Activated CD8-positive, alpha-beta memory T cell treated with anti-CD3 and anti-CD28 coated beads for 24 hours (primary cell): ENCODE measurements around the gene MAPK9.

Experiments used
- DNase-seq: peaks from one replicate; pipeline ENCODE4 v3.0.0-alpha.2; 2020

The MAPK9 gene

DNA sequence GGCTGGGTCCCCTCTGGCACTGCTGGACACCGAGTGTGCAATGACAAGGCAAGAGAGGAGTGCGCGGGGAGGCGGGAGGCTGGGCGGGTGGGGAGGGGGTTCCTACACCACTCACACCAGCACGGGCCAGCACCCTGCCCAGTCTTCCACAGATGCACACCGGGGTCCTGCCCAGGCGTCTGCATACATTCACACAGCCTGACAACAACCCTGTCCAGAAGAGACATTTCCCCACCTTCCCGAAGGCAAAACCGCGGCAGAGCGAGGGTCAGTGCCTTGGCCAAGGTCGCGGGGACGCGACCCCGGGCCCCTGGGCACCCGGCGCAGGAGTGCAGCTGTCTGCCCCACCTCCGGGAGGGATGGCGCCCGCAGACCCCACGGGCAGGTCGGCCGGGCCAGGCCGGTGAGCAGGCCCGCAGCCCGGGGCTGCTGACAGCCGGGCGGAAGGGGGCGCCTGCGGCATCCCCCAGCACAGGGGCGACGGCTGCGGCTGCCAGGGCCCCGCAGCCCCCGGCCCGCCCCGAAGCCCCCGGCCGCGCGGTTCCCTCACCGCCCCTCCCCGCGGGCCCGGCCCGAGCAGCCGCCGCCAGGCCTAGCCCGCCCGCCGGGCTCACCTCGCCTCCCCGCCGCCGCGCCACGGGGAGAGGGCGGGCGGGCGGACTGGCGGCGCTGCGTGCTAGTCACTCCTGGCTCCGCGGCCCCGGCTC is 496 bp downstream of the MAPK9 start:
- peak; percentile 73 for DNase-seq

- no peak for DNase-seq
These were observed 1.2 kb downstream of the MAPK9 start for GRCh38 chr5:180290568-180291233.

DNA sequence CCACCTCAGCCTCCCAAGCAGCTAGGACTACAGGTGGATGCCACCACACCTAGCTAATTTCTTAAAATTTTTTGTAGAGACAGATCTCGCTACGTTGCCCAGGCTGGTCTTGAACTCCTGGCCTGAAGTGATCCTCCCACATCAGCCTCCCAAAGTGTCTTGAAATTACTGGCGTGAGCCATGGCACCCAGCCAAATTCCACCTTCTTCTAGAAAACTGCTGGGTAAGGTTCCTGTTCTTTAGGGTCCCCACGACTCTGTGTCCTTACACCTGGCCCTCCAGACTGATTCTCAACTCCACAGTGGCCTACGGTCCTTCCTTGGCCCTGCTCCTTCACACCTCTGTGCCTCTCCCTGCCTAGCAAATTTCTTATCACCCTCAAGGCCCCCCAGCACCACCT is 1.9 kb downstream of the MAPK9 start:
- no peak for DNase-seq

DNA sequence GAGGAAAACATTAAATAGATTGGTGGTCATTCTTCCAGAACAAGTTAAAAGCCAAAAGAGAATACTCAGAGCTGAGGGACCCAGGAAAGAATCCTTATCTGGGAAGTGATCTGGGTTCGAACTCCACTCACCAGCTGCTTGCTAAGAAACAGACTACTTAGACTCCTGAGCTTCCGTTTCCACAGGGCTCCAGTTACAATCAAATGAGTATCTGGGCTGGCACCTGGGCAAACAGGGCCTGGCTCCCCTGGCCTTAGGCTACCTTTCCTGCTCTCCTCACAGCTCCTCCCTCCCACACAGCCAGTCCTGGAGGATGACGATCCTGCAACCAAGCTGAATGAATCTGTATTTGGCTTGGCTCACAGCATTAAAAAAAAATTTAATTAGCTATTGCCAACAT is 2.5 kb downstream of the MAPK9 start:
- no peak for DNase-seq

GRCh38 chr5:180287868-180288267 is 4.0 kb downstream of the MAPK9 start:
- no peak for DNase-seq

DNA sequence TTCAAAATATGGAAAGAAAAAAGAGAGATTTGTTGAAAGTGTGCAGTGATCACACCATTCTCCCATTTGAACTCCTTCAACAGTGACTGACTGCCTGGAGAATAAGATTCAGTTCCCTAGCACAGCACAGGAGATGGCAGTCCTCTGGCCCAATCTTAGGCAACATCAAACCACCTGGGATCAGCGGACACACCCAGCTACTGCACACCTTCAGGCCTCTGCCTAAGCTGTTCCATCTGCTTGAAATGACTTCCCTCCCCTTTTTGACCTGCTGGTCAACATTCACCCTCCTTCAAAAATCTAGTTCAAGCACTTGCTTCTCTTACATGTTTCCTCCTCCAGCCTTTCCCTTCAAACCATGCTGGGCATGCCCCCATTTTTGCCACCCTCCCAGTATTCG is 4.5 kb downstream of the MAPK9 start:
- DNase-seq = no peak

DNA sequence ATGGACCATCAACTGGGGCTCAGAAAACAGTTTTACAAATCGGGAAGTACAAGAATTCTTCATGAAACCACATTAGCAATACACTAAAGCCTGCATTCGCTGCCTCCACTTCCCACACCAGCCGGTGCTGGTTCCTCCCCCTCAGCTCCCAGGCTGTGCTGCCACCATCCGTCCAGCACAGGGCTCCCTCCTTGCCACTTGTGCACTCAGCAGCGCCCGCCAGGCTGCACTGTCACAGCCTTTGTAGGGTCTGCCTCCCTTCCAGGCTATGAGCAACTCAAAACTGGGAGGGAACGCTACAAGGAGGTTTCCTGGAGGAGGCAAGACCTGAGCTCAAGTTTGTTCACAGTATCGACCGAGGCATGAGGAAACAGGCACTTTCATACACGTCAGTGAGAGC is 7.7 kb downstream of the MAPK9 start:
- no peak for DNase-seq

DNA sequence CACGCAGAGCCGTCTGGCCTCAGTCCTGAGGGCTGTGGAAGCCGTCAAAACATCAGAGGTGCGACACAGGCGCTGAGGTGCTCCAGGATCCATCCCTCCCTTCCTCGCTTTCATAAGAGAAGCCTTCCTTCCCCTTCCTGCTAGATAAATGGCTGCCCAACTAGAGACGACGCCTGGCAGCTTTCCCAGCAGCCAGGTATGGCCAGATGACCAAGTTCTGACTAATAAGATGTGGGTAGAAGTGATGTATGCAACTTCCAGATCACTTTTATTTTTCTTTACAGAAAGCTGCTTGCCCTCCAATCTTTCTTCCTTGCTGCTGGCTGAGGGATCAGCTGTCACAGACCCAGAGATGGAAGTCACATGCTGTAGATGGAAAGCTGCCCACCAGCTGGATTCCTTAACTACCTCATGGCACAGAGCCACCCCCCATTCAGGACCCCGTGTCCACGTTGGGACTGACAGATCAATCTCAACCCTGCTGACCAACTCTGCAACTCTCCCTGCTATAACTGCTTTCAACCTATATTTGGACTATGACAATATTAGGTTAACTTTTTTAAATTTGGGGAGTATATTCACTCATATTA is 8.8 kb downstream of the MAPK9 start:
- DNase-seq = no peak

DNA sequence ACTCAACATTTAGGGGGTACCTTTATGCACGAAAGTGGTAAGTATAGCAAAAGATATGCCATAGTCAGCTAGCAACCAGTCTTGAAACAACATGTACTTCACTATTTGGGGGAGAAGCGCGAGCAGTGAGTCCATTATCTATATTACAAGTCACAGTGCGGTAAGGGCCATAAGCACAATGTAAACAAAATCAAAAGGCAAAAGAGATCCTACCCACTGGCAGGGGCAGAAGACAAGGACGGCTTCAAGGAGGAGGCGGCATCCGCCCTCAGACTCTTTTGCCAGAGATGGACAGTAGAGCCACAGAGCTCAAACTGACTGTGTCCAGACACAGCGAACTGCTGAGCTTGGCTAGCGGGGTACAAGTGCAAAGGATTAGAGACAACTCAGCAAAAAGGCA is 9.6 kb downstream of the MAPK9 start:
- no peak for DNase-seq

- no peak for DNase-seq
These were observed 10.2 kb downstream of the MAPK9 start for GRCh38 chr5:180281706-180282105.

GRCh38 chr5:180274695-180275094 is 17.2 kb downstream of the MAPK9 start:
- no peak for DNase-seq

DNA sequence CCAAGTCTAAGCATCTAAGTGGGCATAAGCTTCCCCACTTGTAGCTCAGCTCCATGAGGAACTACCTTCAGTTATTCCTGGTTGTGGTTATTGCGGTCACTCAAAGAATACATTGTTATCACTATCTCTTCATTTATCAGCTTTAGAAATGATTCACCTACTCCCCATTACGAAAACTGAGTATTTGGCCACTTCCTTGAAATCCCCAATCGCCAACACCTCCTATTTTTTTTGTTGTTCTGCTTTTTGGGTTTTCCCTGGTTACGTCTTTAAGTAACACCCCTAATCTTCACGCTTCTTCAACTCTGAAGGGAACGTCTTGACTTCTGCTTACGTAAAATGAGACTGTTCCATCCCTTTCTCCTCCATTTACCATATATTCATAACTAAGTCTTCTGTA is 20.7 kb downstream of the MAPK9 start:
- DNase-seq = no peak

DNA sequence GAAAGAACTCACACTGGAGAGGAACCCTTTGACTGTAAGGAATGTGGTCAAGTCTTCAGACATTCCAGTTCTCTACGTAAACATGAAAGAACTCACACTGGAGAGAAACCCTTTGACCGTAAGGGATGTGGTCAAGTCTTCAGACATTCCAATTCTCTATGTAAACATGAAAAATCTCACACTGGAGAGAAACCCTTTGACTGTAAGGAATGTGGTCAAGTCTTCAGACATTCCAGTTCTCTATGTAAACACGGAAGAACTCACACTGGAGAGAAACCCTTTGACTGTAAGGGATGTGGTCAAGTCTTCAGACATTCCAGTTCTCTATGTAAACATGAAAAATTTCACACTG is 32.6 kb downstream of the MAPK9 start:
- DNase-seq = no peak

DNA sequence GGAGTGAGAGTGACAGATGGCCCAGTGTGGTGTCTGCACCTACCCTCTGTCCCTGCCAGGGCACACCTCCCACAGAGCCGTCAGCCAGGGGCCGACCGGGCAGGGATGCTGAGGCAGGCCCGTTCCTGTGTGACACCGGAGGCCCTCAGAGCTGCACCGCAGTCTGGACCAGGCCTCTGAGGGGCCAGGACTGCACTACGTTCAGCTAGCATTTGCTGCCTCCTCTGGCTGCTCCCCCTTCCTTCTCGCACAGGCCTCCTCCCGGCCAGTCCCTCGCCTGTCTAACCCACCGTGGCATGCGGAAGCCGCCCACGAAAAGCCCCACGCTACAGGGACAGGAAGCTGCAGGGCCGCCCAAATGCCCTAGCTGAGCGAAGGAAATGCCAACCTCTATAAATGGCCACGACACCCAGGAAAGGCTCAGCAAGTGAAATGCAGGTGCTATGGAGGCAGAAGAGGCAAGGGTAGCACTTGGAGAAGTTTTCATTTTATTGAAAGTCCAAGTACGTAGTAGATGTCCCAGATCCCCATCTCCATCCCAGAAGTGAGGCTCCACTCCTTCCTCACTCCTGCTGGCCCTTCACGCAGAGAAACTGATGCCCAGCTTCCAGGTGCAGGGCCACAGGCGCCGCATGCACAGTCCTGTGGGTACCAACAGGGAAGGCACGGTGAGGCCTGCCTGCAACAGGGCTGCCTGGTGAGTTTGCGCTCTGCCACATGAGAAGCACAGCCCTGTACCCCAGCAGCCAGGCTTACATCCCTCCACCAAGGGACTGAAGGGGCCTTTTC is 38.7 kb downstream of the MAPK9 start:
- DNase-seq = no peak

- DNase-seq = no peak
These were observed 40.0 kb downstream of the MAPK9 start for GRCh38 chr5:180251887-180252286.

GRCh38 chr5:180251141-180251540 is 40.7 kb downstream of the MAPK9 start:
- DNase-seq = no peak

- DNase-seq = no peak
These were observed 41.6 kb downstream of the MAPK9 start for GRCh38 chr5:180250329-180250728.

DNA sequence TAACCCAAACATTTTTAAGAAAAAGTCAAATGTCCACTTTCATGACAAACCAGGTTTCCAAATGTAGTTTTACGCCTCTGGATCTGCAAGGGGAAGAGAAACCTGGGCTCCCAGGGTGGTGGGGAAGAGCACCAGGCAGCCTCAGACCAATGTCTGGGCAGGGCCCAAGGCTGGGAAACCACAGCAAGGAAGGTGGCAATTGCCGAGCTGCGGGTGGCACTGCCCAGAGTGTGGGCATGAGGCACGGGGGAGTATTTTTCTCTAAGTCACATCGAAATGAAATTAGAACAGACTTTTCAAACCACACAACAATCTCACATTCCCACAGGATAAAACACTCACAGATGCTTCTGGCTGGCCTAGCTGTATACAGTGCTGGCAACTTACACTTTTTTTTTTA is 50.3 kb downstream of the MAPK9 start:
- no peak for DNase-seq

GRCh38 chr5:180238631-180239030 is 53.3 kb downstream of the MAPK9 start:
- DNase-seq = no peak

GRCh38 chr5:180235846-180236245 is 56.0 kb downstream of the MAPK9 start:
- no peak for DNase-seq

DNA sequence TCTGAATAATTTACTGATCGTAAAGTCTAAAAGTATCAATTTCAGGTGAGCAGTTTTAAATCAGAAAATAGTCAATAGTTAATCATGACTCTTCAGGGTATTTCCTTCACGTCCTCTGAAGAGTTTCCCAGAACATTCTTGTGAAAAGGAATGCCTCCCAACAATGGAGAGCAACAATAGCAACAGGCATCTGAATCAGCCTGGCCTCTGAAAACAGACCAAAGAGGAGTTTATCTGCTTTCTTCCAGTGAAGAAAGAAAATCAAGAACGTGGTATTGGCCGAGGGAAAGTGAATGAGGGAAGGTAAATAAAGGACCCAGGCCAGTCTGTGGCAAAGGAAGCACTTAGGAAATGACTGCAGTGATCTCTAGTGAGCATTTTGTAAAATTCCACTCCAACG is 56.8 kb downstream of the MAPK9 start:
- no peak for DNase-seq

DNA sequence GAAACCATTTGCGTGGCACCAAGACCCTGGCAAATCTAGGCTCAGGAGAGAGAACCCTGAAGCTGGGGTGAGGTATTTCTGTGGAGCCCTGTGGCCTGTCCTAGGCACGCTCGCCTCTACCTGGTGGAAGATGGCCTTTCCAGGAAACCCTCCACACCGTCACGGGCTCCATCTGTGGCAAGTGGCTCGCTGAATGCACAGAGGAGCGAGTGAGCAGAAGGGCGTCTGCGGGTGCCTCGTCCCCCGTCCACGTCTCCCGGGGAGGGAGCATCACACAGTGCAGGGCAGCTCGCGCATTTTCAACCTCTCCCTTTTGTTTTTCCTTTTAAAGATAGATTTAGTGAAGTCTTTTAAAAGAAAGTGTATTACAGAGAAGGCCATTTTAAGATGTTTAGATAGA is 57.6 kb downstream of the MAPK9 start:
- no peak for DNase-seq

GRCh38 chr5:180233729-180234128 is 58.2 kb downstream of the MAPK9 start:
- DNase-seq = no peak

DNA sequence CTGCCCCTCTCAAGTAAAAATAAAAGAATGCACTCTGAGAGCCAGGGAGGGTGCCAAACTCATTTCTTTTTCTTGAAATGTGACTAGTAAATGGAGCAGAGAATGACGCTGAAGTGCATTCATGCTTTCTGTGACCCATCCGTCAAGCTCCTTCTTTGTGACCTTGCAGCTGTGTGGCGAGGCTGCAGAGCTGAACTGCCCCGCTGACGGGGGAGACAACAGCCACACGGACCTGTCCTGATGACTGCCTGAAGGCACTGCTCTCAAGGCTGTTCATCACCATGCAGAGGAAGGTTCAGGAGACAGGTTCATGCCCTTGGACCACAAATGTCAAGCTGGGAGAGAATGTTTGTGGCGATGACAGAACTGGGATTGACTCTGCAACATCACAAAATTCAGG is 61.9 kb downstream of the MAPK9 start:
- DNase-seq = no peak
